Karpas-422 (cell line): ENCODE results near the gene OPALIN. TPM values are rescaled to one million over a fixed set of nuclear protein-coding genes. Genes with fewer than 3 reads are reported as not detected.

Source experiments
- DNase-seq: peaks from one replicate; pipeline ENCODE4 v3.0.0-alpha.2; 2015
- H2AFZ ChIP-seq: fragments of 200-600 bp; sonication (generic); 2 replicates; pipeline ENCODE4 v1.6.1; 2014; ENCODE audit warnings: antibody characterized with exemption, low read length, mixed read lengths
- H3K27ac ChIP-seq: fragments of 200-600 bp; sonication (generic); 2 replicates; pipeline ENCODE4 v1.5.1; 2014; ENCODE audit warnings: mild to moderate bottlenecking, low read length, moderate library complexity
- H3K27me3 ChIP-seq: fragments of 200-600 bp; sonication (generic); 2 replicates; pipeline ENCODE4 v1.6.1; 2014; ENCODE audit warnings: low read length, mixed read lengths
- H3K36me3 ChIP-seq: fragments of 200-600 bp; sonication (generic); 2 replicates; pipeline ENCODE4 v1.6.1; 2014; ENCODE audit warnings: low read length, mixed read lengths; ENCODE audit not compliant: insufficient read depth
- H3K4me1 ChIP-seq: fragments of 200-600 bp; sonication (generic); 2 replicates; pipeline ENCODE4 v1.6.1; 2014; ENCODE audit warnings: mild to moderate bottlenecking, low read length, mixed read lengths
- H3K4me2 ChIP-seq: fragments of 200-600 bp; sonication (generic); 2 replicates; pipeline ENCODE4 v1.6.1; 2014; ENCODE audit warnings: low read length, low read depth, mild to moderate bottlenecking; ENCODE audit not compliant: poor library complexity, severe bottlenecking
- H3K4me3 ChIP-seq: fragments of 200-600 bp; sonication (generic); 2 replicates; pipeline ENCODE4 v1.5.1; 2014; ENCODE audit warnings: mild to moderate bottlenecking, antibody characterized with exemption, low read length, mixed read lengths
- H3K79me2 ChIP-seq: fragments of 200-600 bp; sonication (generic); 2 replicates; pipeline ENCODE4 v1.6.1; 2014; ENCODE audit warnings: mild to moderate bottlenecking, low read length, mixed read lengths
- H3K9ac ChIP-seq: fragments of 200-600 bp; sonication (generic); 2 replicates; pipeline ENCODE4 v1.6.0; 2014; ENCODE audit warnings: low read length
- H3K9me2 ChIP-seq: fragments of 200-600 bp; sonication (generic), shearing (Covaris generic); replicated peaks from 2 replicates; pipeline ENCODE4 v1.6.0; 2014; ENCODE audit warnings: mild to moderate bottlenecking, low read length, moderate library complexity; ENCODE audit not compliant: insufficient read depth
- H3K9me3 ChIP-seq: fragments of 300-700, 200-600 bp; sonication (generic); 2 replicates; pipeline ENCODE4 v1.6.1; 2014; ENCODE audit warnings: low read length, mixed read lengths
- H4K20me1 ChIP-seq: fragments of 200-600 bp; sonication (generic); 2 replicates; pipeline ENCODE4 v1.6.1; 2014; ENCODE audit warnings: mild to moderate bottlenecking, antibody characterized with exemption, low read length, low read depth; ENCODE audit not compliant: insufficient read depth
- total RNA-seq: library from RNA; depleted of rRNA; stranded (reverse); fragments of >200 nt; shearing (Covaris generic); gene quantifications from 2 replicates; pipeline ENCODE4 v1.2.3, GENCODE V29; 2014; ENCODE audit warnings: low replicate concordance; rRNA removed

Gene OPALIN, protein sequence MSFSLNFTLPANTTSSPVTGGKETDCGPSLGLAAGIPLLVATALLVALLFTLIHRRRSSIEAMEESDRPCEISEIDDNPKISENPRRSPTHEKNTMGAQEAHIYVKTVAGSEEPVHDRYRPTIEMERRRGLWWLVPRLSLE
- not detected in 2 replicates for total RNA-seq

DNA sequence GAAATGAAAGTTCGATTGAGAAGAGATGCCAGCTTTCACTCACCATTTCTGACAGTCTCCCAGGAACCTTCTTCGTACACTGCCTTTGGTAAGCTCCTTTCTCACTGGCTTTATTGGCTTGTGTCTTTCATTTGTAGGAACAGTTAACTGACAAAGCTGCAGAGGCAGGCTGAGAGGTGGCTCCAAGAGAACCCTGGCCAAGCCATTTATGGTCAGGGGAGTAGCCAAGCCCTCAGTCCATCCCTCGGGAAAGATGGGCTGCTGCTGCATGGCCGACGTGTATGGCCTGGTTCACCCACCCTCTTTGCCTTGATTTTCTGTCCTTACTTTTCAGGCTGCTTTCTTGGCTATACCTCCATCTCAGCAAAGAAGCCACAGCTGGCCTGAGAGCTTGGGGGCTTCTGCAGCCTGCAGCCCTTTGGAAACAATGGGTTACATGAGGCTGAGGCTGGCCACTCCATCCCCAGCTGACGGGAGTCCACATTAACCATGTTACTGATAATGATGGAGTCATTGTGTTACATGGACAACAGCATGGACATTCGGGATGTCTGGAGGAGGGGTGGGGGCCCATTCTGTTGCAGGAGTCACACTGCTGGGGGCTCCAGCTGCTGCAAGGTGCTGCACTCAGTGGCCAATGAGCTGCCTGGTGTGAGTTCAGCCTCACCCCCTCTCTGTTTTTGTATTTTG is at the start of gene OPALIN:
OPALIN (minus strand) TSS at position 152 of the 690 bp plus-strand sequence; CDS start at position 46, 106 bp downstream.
- H3K4me3 ChIP-seq: no peak within 1 kb of the TSS
- H3K9ac ChIP-seq: no peak within 1 kb of the TSS
- no peaks in the 10 kb centered on the region for H3K9me2 ChIP-seq
- H3K27me3 ChIP-seq: no peaks in the 10 kb centered on the region
- no peaks in the 10 kb centered on the region for H4K20me1 ChIP-seq
- no peak within 1 kb of the TSS for H2AFZ ChIP-seq
- H3K4me2 ChIP-seq: no peak within 1 kb of the TSS
- H3K36me3 ChIP-seq: no peaks in the 10 kb centered on the region
- H3K4me1 ChIP-seq: no peaks in the 10 kb centered on the region; the same call in 1 of the 2 replicates
- DNase-seq: no peak
- H3K27ac ChIP-seq: no peak within 1 kb of the TSS
- H3K9me3 ChIP-seq: no peaks in the 10 kb centered on the region
- H3K79me2 ChIP-seq: no peaks in the 10 kb centered on the region

GRCh38 chr10:96408201-96408600 is 49.4 kb upstream of the OPALIN start:
- Histone ChIP-seq H3K4me2 (no peak overlapping the region), H3K79me2 (no peaks in the 10 kb centered on the region), H3K9ac (no peak overlapping the region), H3K9me2 (no peaks in the 10 kb centered on the region), H3K27ac (no peak overlapping the region), H3K9me3 (no peaks in the 10 kb centered on the region), H3K27me3 (no peaks in the 10 kb centered on the region), H3K36me3 (no peaks in the 10 kb centered on the region), H3K4me3 (no peak overlapping the region), H3K4me1 (no peaks in the 10 kb centered on the region), H2AFZ (no peak overlapping the region), H4K20me1 (no peaks in the 10 kb centered on the region)
- no peak for DNase-seq

DNA sequence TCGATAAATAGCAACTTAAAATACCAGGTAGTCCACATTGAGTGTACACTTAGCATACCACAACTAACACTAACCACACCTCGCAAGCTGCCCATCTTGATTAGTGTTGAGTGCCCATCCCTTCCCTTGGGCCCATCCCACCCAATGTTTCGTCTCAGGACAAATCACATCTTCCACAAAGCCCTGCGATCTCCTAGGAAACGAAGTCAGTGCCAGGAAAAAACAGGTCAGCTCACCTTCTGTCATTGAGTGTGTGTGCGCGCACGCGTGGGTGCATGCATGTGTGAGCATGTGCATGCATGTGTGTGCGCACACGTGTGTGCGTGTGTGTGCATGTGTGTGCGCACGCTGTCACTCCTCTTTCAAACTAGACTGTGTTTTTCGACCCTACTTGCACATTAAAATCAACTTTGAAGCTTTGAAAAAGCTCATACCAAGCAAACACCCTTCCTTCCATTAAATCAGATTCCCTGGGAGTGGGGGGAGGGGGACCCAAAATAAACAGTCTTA is 48.8 kb upstream of the OPALIN start:
- Histone ChIP-seq H3K9me3 (no peaks in the 10 kb centered on the region), H2AFZ (no peak overlapping the region), H4K20me1 (no peaks in the 10 kb centered on the region), H3K4me3 (no peak overlapping the region), H3K4me1 (no peaks in the 10 kb centered on the region), H3K9me2 (no peaks in the 10 kb centered on the region), H3K9ac (no peak overlapping the region), H3K27ac (no peak overlapping the region), H3K79me2 (no peaks in the 10 kb centered on the region), H3K27me3 (no peaks in the 10 kb centered on the region), H3K36me3 (no peaks in the 10 kb centered on the region), H3K4me2 (no peak overlapping the region)
- no peak for DNase-seq

- H3K9me3 ChIP-seq: no peaks in the 10 kb centered on the region
- H3K27ac ChIP-seq: no peak overlapping the region
- H3K4me3 ChIP-seq: no peak overlapping the region
- no peak overlapping the region for H3K9ac ChIP-seq
- no peaks in the 10 kb centered on the region for H3K9me2 ChIP-seq
- no peak overlapping the region for H2AFZ ChIP-seq
- H3K36me3 ChIP-seq: no peaks in the 10 kb centered on the region
- H3K4me1 ChIP-seq: no peaks in the 10 kb centered on the region
- H3K27me3 ChIP-seq: no peaks in the 10 kb centered on the region
- H3K4me2 ChIP-seq: no peak overlapping the region
- H4K20me1 ChIP-seq: no peaks in the 10 kb centered on the region
- DNase-seq: no peak
- no peaks in the 10 kb centered on the region for H3K79me2 ChIP-seq
These were observed 47.3 kb upstream of the OPALIN start for GRCh38 chr10:96406091-96406490.

DNA sequence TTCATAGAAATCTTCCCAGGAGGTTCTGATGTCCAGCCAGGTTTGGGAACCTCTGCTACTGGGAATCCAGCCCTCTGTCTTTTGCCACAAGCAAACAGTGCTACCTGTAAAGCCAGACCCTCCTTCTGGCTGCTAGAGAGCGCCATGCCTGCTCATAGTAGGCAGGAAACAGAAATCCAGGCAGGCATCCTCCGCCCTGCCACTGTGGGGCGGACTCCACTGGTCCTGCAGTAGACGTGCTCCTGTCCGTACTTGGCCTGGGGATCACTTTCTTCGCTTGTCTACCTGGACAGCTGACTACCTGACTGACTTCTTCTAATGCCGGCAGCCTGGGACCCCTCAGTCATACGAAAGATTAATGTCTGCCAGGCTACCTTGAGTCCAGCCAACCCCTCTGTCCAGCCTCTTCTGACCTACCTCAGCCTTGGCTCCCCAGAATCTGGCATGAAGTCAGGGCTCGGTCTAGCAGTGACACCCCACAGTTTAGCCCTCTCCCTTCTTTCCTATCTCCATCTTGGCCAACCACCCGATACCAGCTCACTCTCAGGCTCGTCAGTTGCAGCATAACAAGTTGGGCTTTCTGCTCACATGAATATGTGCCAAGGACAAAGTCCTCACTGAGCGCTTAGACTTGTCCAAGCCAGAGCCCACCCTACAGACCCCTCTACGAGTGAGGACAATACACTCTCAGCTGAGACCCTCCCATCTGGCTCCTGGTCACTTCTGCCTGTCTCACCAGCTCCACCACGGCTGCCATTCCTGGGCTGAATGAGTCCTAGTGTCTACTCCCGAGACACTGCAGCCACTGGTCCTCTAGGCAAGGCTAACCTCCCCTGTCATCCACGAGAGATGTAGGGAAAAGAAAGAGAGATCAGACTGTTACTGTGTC is 43.9 kb upstream of the OPALIN start:
- H3K9ac ChIP-seq: no peak overlapping the region
- no peaks in the 10 kb centered on the region for H3K9me3 ChIP-seq
- H3K27ac ChIP-seq: no peak overlapping the region
- H3K36me3 ChIP-seq: no peaks in the 10 kb centered on the region
- H4K20me1 ChIP-seq: no peaks in the 10 kb centered on the region
- H3K4me2 ChIP-seq: no peak overlapping the region
- H3K79me2 ChIP-seq: no peaks in the 10 kb centered on the region
- H3K4me3 ChIP-seq: no peak overlapping the region
- H2AFZ ChIP-seq: no peak overlapping the region
- no peaks in the 10 kb centered on the region for H3K27me3 ChIP-seq
- no peaks in the 10 kb centered on the region for H3K9me2 ChIP-seq
- H3K4me1 ChIP-seq: no peaks in the 10 kb centered on the region
- no peak for DNase-seq

- no peaks in the 10 kb centered on the region for H4K20me1 ChIP-seq
- DNase-seq: no peak
- no peak overlapping the region for H3K9ac ChIP-seq
- no peak overlapping the region for H3K27ac ChIP-seq
- no peak overlapping the region for H2AFZ ChIP-seq
- H3K27me3 ChIP-seq: no peaks in the 10 kb centered on the region
- no peaks in the 10 kb centered on the region for H3K9me2 ChIP-seq
- H3K4me1 ChIP-seq: no peaks in the 10 kb centered on the region
- no peaks in the 10 kb centered on the region for H3K36me3 ChIP-seq
- H3K9me3 ChIP-seq: no peaks in the 10 kb centered on the region
- H3K79me2 ChIP-seq: no peaks in the 10 kb centered on the region
- no peak overlapping the region for H3K4me3 ChIP-seq
- no peak overlapping the region for H3K4me2 ChIP-seq
These were observed 42.2 kb upstream of the OPALIN start for GRCh38 chr10:96401036-96401435.

DNA sequence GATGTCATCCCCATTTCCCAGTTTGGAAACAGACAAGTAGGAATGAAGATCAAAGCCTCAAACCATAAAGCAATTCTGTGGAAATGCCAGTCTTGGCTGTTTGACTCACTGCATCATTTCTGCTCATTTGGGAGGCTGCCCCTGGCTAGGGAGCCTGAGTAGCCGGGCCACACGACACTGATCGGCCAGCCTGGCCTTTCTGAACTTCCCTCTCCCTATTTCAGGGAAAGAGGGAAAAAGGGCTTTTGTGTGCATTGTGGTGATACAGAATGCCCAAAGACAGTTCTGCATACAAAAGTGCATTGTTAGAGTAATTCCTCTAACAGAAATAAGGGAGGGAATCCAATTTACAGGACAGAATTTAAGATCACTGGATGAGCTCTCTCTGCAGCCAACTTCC is 41.7 kb upstream of the OPALIN start:
- Histone ChIP-seq H3K4me3 (no peak overlapping the region), H3K27ac (no peak overlapping the region), H3K4me1 (no peaks in the 10 kb centered on the region), H3K9me3 (no peaks in the 10 kb centered on the region), H3K36me3 (no peaks in the 10 kb centered on the region), H3K79me2 (no peaks in the 10 kb centered on the region), H2AFZ (no peak overlapping the region), H3K27me3 (no peaks in the 10 kb centered on the region), H3K9ac (no peak overlapping the region), H3K9me2 (no peaks in the 10 kb centered on the region), H3K4me2 (no peak overlapping the region), H4K20me1 (no peaks in the 10 kb centered on the region)
- no peak for DNase-seq

GRCh38 chr10:96397902-96398301 is 39.1 kb upstream of the OPALIN start:
- DNase-seq: no peak
- H3K36me3 ChIP-seq: no peaks in the 10 kb centered on the region
- no peaks in the 10 kb centered on the region for H3K9me3 ChIP-seq
- no peaks in the 10 kb centered on the region for H3K27me3 ChIP-seq
- no peaks in the 10 kb centered on the region for H4K20me1 ChIP-seq
- no peak overlapping the region for H3K9ac ChIP-seq
- no peak overlapping the region for H3K27ac ChIP-seq
- H3K4me3 ChIP-seq: no peak overlapping the region
- H3K4me2 ChIP-seq: no peak overlapping the region
- no peaks in the 10 kb centered on the region for H3K9me2 ChIP-seq
- no peaks in the 10 kb centered on the region for H3K79me2 ChIP-seq
- H3K4me1 ChIP-seq: no peaks in the 10 kb centered on the region
- no peak overlapping the region for H2AFZ ChIP-seq
